Measurements from ENCODE around the gene TEX48.

Gene TEX48

DNA sequence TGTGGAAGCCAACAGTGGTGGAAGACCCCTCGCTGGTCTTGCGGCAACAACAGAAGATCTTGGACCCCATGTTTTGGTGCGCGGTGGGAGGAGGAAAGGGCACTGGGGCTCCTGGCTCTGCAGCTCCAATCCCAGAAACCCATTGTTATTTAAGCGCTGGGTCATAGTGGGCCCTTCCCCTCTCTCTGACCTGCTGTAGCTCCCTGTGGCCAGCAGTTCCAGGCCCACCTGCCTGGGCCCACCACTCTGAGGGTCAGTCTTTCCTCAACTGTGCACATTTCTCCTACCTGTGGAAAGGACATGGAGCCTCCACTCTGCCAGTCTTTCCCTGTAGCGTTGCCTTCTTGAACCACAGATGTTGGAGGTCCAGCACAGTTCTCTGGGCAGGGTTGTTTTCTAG is 24.3 kb downstream of the TEX48 start, which contains the start of gene TEX53:
Gene TEX53 (minus strand): TSS at position 101 of the 400 bp plus-strand sequence. CDS start 31 bp downstream, at position 70.
- H2AFZ ChIP-seq (ENCODE audit: low read length), result no peak within 1 kb of the TSS
- no peak within 1 kb of the TSS for H3K4me2 ChIP-seq (ENCODE audit: low read length)
- no peaks in the 10 kb centered on the region for H3K9me3 ChIP-seq (ENCODE audit: low read length)
- H3F3A ChIP-seq (ENCODE audit: insufficient read depth, low read length), result no peaks in the 10 kb centered on the region
- H3K9ac ChIP-seq (ENCODE audit: low read length), result no peak within 1 kb of the TSS
- no peaks in the 10 kb centered on the region for H3K79me2 ChIP-seq (ENCODE audit: insufficient read depth, low read length)
- H4K20me1 ChIP-seq (ENCODE audit: insufficient read depth, low read length), result no peaks in the 10 kb centered on the region
- H3K4me1 ChIP-seq (ENCODE audit: insufficient read depth, low read length, severe bottlenecking), result peaks cover 4% of the 10 kb centered on the region
- no peak within 1 kb of the TSS for H3K4me3 ChIP-seq (ENCODE audit: low read depth, low read length, poor library complexity, severe bottlenecking)
- no peak for TF ChIP-seq EZH2 (IDR thresholded peaks at IDR 0.05; ENCODE audit: borderline replicate concordance, low read length)
- TF ChIP-seq, protein P1, sequence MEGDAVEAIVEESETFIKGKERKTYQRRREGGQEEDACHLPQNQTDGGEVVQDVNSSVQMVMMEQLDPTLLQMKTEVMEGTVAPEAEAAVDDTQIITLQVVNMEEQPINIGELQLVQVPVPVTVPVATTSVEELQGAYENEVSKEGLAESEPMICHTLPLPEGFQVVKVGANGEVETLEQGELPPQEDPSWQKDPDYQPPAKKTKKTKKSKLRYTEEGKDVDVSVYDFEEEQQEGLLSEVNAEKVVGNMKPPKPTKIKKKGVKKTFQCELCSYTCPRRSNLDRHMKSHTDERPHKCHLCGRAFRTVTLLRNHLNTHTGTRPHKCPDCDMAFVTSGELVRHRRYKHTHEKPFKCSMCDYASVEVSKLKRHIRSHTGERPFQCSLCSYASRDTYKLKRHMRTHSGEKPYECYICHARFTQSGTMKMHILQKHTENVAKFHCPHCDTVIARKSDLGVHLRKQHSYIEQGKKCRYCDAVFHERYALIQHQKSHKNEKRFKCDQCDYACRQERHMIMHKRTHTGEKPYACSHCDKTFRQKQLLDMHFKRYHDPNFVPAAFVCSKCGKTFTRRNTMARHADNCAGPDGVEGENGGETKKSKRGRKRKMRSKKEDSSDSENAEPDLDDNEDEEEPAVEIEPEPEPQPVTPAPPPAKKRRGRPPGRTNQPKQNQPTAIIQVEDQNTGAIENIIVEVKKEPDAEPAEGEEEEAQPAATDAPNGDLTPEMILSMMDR (IDR thresholded peaks at IDR 0.05; ENCODE audit: low read length), result no peak
- peaks cover under 1% of the 10 kb centered on the region; the same call in 1 of the 2 replicates for H3K27me3 ChIP-seq (ENCODE audit: insufficient read depth, low read length)
- H3K9me2 ChIP-seq (ENCODE audit: low read depth, low read length), result no peaks in the 10 kb centered on the region
- no peak within 1 kb of the TSS for H3K27ac ChIP-seq (ENCODE audit: low read depth, low read length, poor library complexity, severe bottlenecking)
- H3K36me3 ChIP-seq (ENCODE audit: insufficient read depth, low read length), result no peaks in the 10 kb centered on the region

DNA sequence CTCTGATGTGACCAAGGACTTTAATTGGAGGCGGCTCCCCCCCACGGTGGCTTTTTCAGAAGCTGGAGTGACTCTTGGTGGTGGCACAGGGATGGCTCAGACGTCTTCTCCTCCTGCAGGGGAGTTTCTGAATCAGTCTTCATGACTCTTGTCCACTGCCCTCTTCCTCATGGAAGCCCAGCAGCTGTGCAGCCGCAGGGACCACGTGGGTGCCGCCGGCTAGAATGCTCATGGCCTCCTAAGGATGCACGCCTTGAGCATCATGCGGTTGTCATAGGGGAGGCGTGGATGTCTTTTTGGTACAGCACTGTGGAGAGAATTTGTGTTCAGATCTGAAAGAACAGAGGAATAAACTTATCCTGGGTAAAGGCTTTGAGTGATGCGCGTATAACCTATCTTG is 25.7 kb downstream of the TEX48 start:
- Histone ChIP-seq H4K20me1 (ENCODE audit: insufficient read depth, low read length) (no peaks in the 10 kb centered on the region), H3K9ac (ENCODE audit: low read length) (no peak overlapping the region), H3K4me3 (ENCODE audit: low read depth, low read length, poor library complexity, severe bottlenecking) (no peak overlapping the region), H3F3A (ENCODE audit: insufficient read depth, low read length) (no peaks in the 10 kb centered on the region), H3K4me2 (ENCODE audit: low read length) (no peak overlapping the region), H3K36me3 (ENCODE audit: insufficient read depth, low read length) (no peaks in the 10 kb centered on the region), H3K79me2 (ENCODE audit: insufficient read depth, low read length) (no peaks in the 10 kb centered on the region), H2AFZ (ENCODE audit: low read length) (no peak overlapping the region), H3K9me2 (ENCODE audit: low read depth, low read length) (no peaks in the 10 kb centered on the region), H3K4me1 (ENCODE audit: insufficient read depth, low read length, severe bottlenecking) (peaks cover 4% of the 10 kb centered on the region), H3K27me3 (ENCODE audit: insufficient read depth, low read length) (no peaks in the 10 kb centered on the region), H3K9me3 (ENCODE audit: low read length) (no peaks in the 10 kb centered on the region), H3K27ac (ENCODE audit: low read depth, low read length, poor library complexity, severe bottlenecking) (no peak overlapping the region)
- TF ChIP-seq, protein P1 (IDR thresholded peaks at IDR 0.05; ENCODE audit: low read length), result no peak
- no peak for TF ChIP-seq EZH2 (IDR thresholded peaks at IDR 0.05; ENCODE audit: borderline replicate concordance, low read length)

DNA sequence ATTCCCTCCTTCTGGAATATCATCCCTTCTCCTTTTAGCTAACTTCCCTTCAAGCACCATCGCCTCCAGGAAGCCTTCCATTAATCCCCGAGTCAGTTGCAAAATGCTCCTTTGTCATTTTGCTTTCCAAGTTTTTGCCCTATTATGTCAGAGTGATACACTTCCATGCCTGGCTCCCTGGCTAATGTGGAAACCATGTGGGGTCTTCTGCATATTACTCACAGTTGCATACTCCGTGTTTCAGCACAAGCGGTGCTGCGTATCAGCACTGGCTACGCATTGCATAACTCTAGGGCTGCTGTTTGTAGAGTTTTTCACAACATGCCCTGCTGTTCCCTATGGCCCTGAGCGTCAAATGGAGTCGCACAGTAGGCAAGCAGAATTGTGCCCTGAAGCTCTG is 26.3 kb downstream of the TEX48 start:
- Histone ChIP-seq H3K4me2 (ENCODE audit: low read length) (no peak overlapping the region), H3F3A (ENCODE audit: insufficient read depth, low read length) (no peaks in the 10 kb centered on the region)

More for the DNA sequence above, 26.3 kb downstream of the TEX48 start:
- no peaks in the 10 kb centered on the region for H3K9me3 ChIP-seq (ENCODE audit: low read length)
- H3K27ac ChIP-seq (ENCODE audit: low read depth, low read length, poor library complexity, severe bottlenecking), result no peak overlapping the region
- H3K9ac ChIP-seq (ENCODE audit: low read length), result no peak overlapping the region
- no peaks in the 10 kb centered on the region for H3K36me3 ChIP-seq (ENCODE audit: insufficient read depth, low read length)
- no peaks in the 10 kb centered on the region for H4K20me1 ChIP-seq (ENCODE audit: insufficient read depth, low read length)
- H3K79me2 ChIP-seq (ENCODE audit: insufficient read depth, low read length), result no peaks in the 10 kb centered on the region
- peaks cover 4% of the 10 kb centered on the region for H3K4me1 ChIP-seq (ENCODE audit: insufficient read depth, low read length, severe bottlenecking)
- TF ChIP-seq, protein P1 (IDR thresholded peaks at IDR 0.05; ENCODE audit: low read length), result no peak
- TF ChIP-seq EZH2 (IDR thresholded peaks at IDR 0.05; ENCODE audit: borderline replicate concordance, low read length), result no peak
- H3K27me3 ChIP-seq (ENCODE audit: insufficient read depth, low read length), result no peaks in the 10 kb centered on the region
- no peak overlapping the region for H3K4me3 ChIP-seq (ENCODE audit: low read depth, low read length, poor library complexity, severe bottlenecking)
- H2AFZ ChIP-seq (ENCODE audit: low read length), result no peak overlapping the region
- no peaks in the 10 kb centered on the region for H3K9me2 ChIP-seq (ENCODE audit: low read depth, low read length)

Measured in OCI-LY1 (cell line).